SH-SY5Y (cell line): ENCODE measurements around the gene IGSF3.

Source experiments
- GATA2 ChIP-seq: IDR thresholded peaks from 2 replicates; pipeline ENCODE4 v1.6.1; 2011; ENCODE audit warnings: mild to moderate bottlenecking, low read depth, low read length
- GATA3 ChIP-seq: IDR thresholded peaks from 2 replicates; pipeline ENCODE4 v1.6.1; 2011; ENCODE audit warnings: low read depth, mild to moderate bottlenecking, low read length, moderate library complexity

DNA sequence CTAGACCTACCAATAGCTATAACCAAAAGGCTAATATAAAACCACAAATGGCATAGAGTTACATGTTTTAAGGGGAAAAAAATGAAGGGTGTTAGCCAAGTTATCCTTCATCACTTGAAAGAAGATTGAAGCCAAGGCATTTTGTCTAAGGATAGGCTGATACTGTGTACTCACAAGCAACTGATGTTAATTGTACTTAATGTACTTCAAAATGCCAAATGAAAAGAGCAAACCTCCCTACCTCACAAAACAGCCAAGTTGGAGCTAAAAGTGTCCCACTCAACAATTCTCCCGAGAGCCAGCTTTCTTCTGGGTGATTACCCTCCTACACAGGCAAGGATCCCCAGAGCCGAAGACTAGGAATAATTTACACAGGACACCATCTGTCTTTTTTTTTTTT is 4.4 kb upstream of the IGSF3 start:
- TF ChIP-seq GATA3 (no peak), GATA2 (no peak)
